ENCODE measurements around the gene AKR1C3. TPM values are rescaled to one million over a fixed set of nuclear protein-coding genes. Genes with fewer than 3 reads are reported as not detected.
"Not testable (repeated sequence)": the region's sequence is repeated elsewhere in the genome, so short reads cannot be mapped to it uniquely, and the experiment has no call there.

Gene AKR1C3
- total and polyA plus RNA-seq, 2 donors (not counting 3 experiments of a cell fraction or from before 2014, with no cell fraction given), result 27.4 to 32.2 TPM

DNA sequence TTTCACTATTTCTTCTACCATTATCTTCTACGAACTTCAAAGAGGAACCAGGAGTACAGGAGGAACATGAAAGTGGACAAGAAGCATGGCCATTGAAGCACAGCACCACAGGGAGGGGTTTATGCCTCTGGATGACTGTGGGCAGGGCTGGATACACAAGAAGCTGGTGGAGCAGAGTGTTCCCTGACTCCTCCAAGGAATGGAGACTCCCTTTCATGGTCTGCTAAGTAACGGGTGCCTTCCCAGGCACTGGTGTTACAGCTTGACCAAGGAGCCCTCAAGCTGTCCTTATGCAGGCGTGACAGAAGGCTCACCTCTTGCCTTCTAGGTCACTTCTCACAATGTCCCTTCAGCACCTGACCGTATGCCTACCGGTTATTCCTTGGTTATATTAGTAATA is 47.2 kb upstream of the AKR1C3 start:
- H3K9me1 ChIP-seq (replicated peaks; ENCODE audit: control insufficient read depth, extremely low read depth, insufficient read depth, low read length); H2AFZ ChIP-seq (ENCODE audit: low read depth, low read length); H3K9me3 ChIP-seq (replicated peaks; ENCODE audit: control insufficient read depth, insufficient read depth, low read length); POLR2A ChIA-PET; dilution Hi-C loops (cut with MboI; ENCODE audit: extremely low pct_ligation_motif_present, low sequenced_read_pairs); intact Hi-C loops (cut with micrococcal nuclease); H3K9ac ChIP-seq (replicated peaks; ENCODE audit: extremely low read depth, insufficient read depth, low read length); H3K27me3 ChIP-seq (ENCODE audit: control insufficient read depth in 2 of 2, insufficient read depth in 2 of 2, low read length in 2 of 2); H3K27ac ChIP-seq (ENCODE audit: insufficient read depth, low read depth, low read length); H3K4me1 ChIP-seq (ENCODE audit: control insufficient read depth, extremely low read depth, insufficient read depth, low read length); H3K4me3 ChIP-seq (replicated peaks in 1 of 3; ENCODE audit: insufficient read depth in 1 of 3, low read depth in 1 of 3, low read length in 3 of 3); H3K79me2 ChIP-seq (ENCODE audit: control insufficient read depth, insufficient read depth, low read length); BruUV-seq (replicated peaks); FAIRE-seq; H3K36me3 ChIP-seq (ENCODE audit: control insufficient read depth in 2 of 2, extremely low read depth in 1 of 2, insufficient read depth in 2 of 2, low read length in 2 of 2); CTCF ChIA-PET; H3K4me2 ChIP-seq (ENCODE audit: insufficient read depth, low read length); H4K20me1 ChIP-seq (replicated peaks; ENCODE audit: control insufficient read depth, extremely low read depth, insufficient read depth, low read length); DNase-seq (ENCODE audit: low read depth, low spot score): not testable (repeated sequence)

DNA sequence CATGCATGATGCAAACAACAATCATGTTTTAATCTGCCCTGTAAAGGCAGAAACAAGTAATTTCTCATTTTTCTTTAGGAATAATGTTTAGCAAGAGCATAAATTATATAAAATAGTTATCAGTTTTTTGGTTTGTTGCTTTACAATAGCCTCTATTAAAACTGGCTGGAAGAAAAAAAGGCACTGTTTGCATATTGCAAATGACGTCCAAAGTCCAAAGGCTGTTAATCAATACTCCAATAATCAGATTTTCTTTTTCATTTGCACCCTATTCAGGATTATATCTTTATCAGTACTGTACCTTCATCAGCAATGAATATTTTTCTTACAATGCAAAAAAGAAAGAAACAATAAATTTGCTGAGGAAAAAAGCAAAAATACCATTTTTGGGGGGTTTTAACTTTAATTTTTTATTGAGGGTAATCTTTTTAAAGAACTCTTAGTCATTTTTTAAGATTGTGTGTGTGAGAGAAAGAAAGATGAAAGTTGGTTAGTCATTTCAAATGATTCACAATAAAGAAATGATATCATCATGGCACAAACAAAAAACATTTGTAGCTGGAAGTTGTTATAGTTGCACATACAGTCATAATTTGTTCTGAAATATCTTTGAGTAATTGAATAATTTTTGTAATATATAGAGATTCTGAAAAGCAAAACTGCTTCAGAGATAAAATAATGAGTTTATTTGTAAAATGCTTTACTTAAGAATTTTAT is 46.1 kb upstream of the AKR1C3 start:
- DNase-seq (ENCODE audit: low read depth, low spot score) (no peak), FAIRE-seq (no peak)
- TF ChIP-seq, protein P1, sequence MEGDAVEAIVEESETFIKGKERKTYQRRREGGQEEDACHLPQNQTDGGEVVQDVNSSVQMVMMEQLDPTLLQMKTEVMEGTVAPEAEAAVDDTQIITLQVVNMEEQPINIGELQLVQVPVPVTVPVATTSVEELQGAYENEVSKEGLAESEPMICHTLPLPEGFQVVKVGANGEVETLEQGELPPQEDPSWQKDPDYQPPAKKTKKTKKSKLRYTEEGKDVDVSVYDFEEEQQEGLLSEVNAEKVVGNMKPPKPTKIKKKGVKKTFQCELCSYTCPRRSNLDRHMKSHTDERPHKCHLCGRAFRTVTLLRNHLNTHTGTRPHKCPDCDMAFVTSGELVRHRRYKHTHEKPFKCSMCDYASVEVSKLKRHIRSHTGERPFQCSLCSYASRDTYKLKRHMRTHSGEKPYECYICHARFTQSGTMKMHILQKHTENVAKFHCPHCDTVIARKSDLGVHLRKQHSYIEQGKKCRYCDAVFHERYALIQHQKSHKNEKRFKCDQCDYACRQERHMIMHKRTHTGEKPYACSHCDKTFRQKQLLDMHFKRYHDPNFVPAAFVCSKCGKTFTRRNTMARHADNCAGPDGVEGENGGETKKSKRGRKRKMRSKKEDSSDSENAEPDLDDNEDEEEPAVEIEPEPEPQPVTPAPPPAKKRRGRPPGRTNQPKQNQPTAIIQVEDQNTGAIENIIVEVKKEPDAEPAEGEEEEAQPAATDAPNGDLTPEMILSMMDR (IDR thresholded peaks at IDR 0.05; ENCODE audit: extremely low read depth in 1 of 2, insufficient read depth in 1 of 2, low read depth in 1 of 2, low read length in 2 of 2), result no peak
- TF ChIP-seq FOS (IDR thresholded peaks at IDR 0.05; ENCODE audit: borderline replicate concordance, insufficient read depth, low read length), result peak; percentile 4
- Histone ChIP-seq H3K9me1 (replicated peaks; ENCODE audit: control insufficient read depth, extremely low read depth, insufficient read depth, low read length) (no peaks in the 10 kb centered on the region), H2AFZ (ENCODE audit: low read depth, low read length) (no peak overlapping the region), H3K27me3 (ENCODE audit: control insufficient read depth in 2 of 2, insufficient read depth in 2 of 2, low read length in 2 of 2) (no peaks in the 10 kb centered on the region), H3K27ac (ENCODE audit: insufficient read depth, low read depth, low read length) (no peak overlapping the region), H4K20me1 (replicated peaks; ENCODE audit: control insufficient read depth, extremely low read depth, insufficient read depth, low read length) (no peaks in the 10 kb centered on the region), H3K36me3 (ENCODE audit: control insufficient read depth in 2 of 2, extremely low read depth in 1 of 2, insufficient read depth in 2 of 2, low read length in 2 of 2) (no peaks in the 10 kb centered on the region), H3K9ac (replicated peaks; ENCODE audit: extremely low read depth, insufficient read depth, low read length) (no peak overlapping the region), H3K4me1 (ENCODE audit: control insufficient read depth, extremely low read depth, insufficient read depth, low read length) (no peaks in the 10 kb centered on the region), H3K4me3 (replicated peaks in 1 of 3; ENCODE audit: insufficient read depth in 1 of 3, low read depth in 1 of 3, low read length in 3 of 3) (no peak overlapping the region), H3K79me2 (ENCODE audit: control insufficient read depth, insufficient read depth, low read length) (no peaks in the 10 kb centered on the region), H3K9me3 (replicated peaks; ENCODE audit: control insufficient read depth, insufficient read depth, low read length) (no peaks in the 10 kb centered on the region), H3K4me2 (ENCODE audit: insufficient read depth, low read length) (no peak overlapping the region)
- intact Hi-C loops (cut with micrococcal nuclease), result no loop called here
- ChIA-PET POLR2A (no interaction called here), CTCF (no interaction called here)
- BruUV-seq (replicated peaks), result no TSS peak
- dilution Hi-C loops (cut with MboI; ENCODE audit: extremely low pct_ligation_motif_present, low sequenced_read_pairs), result no loop called here

GRCh38 chr10:5052951-5053500 is 41.2 kb upstream of the AKR1C3 start:
- POLR2A ChIA-PET, FAIRE-seq: not testable (repeated sequence)

More at GRCh38 chr10:5052951-5053500, 41.2 kb upstream of the AKR1C3 start:
- H3K27ac ChIP-seq (ENCODE audit: insufficient read depth, low read depth, low read length); H3K4me2 ChIP-seq (ENCODE audit: insufficient read depth, low read length); H3K9me3 ChIP-seq (replicated peaks; ENCODE audit: control insufficient read depth, insufficient read depth, low read length); H3K4me1 ChIP-seq (ENCODE audit: control insufficient read depth, extremely low read depth, insufficient read depth, low read length); CTCF ChIA-PET; DNase-seq (ENCODE audit: low read depth, low spot score); H4K20me1 ChIP-seq (replicated peaks; ENCODE audit: control insufficient read depth, extremely low read depth, insufficient read depth, low read length); H3K36me3 ChIP-seq (ENCODE audit: control insufficient read depth in 2 of 2, extremely low read depth in 1 of 2, insufficient read depth in 2 of 2, low read length in 2 of 2); H3K4me3 ChIP-seq (replicated peaks in 1 of 3; ENCODE audit: insufficient read depth in 1 of 3, low read depth in 1 of 3, low read length in 3 of 3); H3K9ac ChIP-seq (replicated peaks; ENCODE audit: extremely low read depth, insufficient read depth, low read length); BruUV-seq (replicated peaks); dilution Hi-C loops (cut with MboI; ENCODE audit: extremely low pct_ligation_motif_present, low sequenced_read_pairs); H3K79me2 ChIP-seq (ENCODE audit: control insufficient read depth, insufficient read depth, low read length); H3K27me3 ChIP-seq (ENCODE audit: control insufficient read depth in 2 of 2, insufficient read depth in 2 of 2, low read length in 2 of 2); H2AFZ ChIP-seq (ENCODE audit: low read depth, low read length); intact Hi-C loops (cut with micrococcal nuclease); H3K9me1 ChIP-seq (replicated peaks; ENCODE audit: control insufficient read depth, extremely low read depth, insufficient read depth, low read length): not testable (repeated sequence)
